LoVo (cell line): Measurements from ENCODE around the gene MRPS34.

Source experiments
- DNase-seq: peaks from one replicate; pipeline ENCODE4 v3.0.0-alpha.2; 2016; ENCODE audit warnings: low spot score

MRPS34 gene

GRCh38 chr16:1727651-1728624 lies 45.0 kb downstream of the MRPS34 start:
- DNase-seq, result no peak

- no peak for DNase-seq
Measured at GRCh38 chr16:1726661-1727502, 46.1 kb downstream of the MRPS34 start.

GRCh38 chr16:1724491-1724890 lies 48.4 kb downstream of the MRPS34 start:
- DNase-seq, result no peak

- peak; percentile 32 for DNase-seq
Measured at GRCh38 chr16:1723450-1724147, 49.3 kb downstream of the MRPS34 start.
